ENCODE data around the gene YBX3.

DNA sequence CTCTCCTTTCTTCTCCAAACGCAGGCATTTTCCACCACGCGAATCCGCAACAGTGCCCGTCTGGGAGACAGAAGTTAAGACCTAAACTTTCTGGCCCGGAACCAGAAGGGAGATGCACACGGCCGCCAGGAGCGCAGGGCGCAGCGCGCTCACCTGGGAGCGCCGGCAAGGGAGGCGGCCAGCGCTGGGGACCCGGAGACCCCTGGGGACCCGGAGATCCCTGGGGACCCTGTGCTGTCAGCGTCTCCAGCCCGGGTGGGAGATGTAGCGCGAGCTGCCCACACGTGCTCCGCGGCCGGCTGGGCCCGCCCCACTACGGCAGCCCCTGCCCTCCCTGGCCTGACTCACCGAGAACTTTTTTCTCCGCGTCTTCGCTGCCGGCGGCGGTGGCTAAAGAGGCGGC, 620 bp downstream of the YBX3 start:
- TF ChIP-seq, protein P1, sequence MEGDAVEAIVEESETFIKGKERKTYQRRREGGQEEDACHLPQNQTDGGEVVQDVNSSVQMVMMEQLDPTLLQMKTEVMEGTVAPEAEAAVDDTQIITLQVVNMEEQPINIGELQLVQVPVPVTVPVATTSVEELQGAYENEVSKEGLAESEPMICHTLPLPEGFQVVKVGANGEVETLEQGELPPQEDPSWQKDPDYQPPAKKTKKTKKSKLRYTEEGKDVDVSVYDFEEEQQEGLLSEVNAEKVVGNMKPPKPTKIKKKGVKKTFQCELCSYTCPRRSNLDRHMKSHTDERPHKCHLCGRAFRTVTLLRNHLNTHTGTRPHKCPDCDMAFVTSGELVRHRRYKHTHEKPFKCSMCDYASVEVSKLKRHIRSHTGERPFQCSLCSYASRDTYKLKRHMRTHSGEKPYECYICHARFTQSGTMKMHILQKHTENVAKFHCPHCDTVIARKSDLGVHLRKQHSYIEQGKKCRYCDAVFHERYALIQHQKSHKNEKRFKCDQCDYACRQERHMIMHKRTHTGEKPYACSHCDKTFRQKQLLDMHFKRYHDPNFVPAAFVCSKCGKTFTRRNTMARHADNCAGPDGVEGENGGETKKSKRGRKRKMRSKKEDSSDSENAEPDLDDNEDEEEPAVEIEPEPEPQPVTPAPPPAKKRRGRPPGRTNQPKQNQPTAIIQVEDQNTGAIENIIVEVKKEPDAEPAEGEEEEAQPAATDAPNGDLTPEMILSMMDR (IDR thresholded peaks at IDR 0.05): no peak
- TF ChIP-seq EZH2 (IDR thresholded peaks at IDR 0.05; ENCODE audit: borderline replicate concordance, insufficient read depth, low read depth, low read length, poor library complexity, severe bottlenecking): no peak
